NCI-H1436 treated with DMSO at 0.1 percent for 48 hours (cell line): ENCODE results near the gene CRAMP1.
"Not testable (repeated sequence)": the region's sequence is repeated elsewhere in the genome, so short reads cannot be mapped to it uniquely, and the experiment has no call there.

Source experiments
- DNase-seq: peaks from one replicate; lab custom pipeline; 2025; lab: John Stamatoyannopoulos, UW

Gene CRAMP1

GRCh38 chr16:1710811-1711507 is 98.8 kb downstream of the CRAMP1 start:
- no peak for DNase-seq

DNA sequence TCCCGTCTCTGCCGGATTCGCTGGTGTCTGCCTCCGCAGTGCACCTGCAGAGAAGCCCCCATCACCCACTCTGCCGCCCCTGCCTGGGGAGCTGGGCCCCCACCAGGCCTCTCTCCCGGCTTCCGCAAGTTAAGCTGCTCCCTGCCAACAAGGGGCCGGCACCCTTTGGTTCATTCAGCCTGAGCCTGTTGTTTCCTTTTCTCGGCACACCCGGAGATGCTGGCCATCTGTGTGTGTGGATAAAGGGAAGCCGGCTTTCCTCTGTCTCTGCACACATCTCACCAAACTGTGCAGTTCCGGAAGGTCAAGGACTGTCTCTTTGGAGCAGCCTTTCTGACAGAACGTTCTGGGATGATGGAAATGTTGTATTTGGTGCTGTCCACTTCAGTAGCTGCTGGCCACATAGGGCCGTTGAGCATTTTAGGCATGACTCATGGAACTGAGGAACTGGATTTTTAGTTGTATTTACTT is 100.7 kb downstream of the CRAMP1 start:
- DNase-seq, result no peak

DNA sequence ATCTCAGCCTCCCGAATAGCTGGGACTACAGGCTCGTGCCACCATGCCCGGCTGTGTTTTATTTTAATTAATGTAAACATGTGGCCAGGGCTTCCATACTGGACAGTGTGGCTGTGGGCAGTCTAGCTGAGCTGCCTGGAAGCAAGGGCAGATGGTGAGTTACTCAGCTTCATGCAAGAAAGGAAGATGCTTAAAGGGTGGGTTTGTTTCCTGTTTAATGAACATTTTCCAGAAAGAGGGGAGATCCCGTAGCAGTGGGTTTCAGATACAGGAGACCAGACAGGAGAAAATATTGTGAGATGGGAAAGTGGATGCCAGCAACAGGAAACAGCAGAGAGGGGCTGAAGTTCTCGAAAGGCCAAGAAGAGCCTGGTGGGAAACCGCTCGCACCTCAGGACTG is 101.2 kb downstream of the CRAMP1 start:
- no peak for DNase-seq

- DNase-seq, result no peak
Observed at GRCh38 chr16:1713933-1714332, 101.8 kb downstream of the CRAMP1 start.

GRCh38 chr16:1715220-1715619 is 103.1 kb downstream of the CRAMP1 start:
- DNase-seq, result no peak

- DNase-seq, result not testable (repeated sequence)
Observed at GRCh38 chr16:1718236-1718635, 106.1 kb downstream of the CRAMP1 start.

- DNase-seq, result not testable (repeated sequence)
Observed at GRCh38 chr16:1719559-1720229, 107.5 kb downstream of the CRAMP1 start.

DNA sequence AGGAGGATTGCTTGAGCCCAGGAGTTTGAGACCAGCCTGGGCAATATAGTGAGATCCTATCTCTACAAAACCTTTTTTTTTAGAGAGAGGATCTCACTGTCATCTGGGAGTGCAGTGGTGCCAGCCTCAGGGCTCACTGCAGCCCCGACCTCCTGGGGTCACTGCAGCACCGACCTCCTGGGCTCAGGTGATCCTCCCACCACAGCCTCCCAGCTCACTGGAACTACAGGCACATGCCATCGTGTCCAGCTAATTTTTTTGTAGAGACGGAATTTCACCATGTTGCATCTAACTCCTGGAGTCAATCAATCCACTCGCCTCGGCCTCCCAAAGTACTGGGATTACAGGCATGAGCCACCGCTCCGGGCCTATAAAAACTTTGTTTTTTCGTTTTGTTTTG is 109.2 kb downstream of the CRAMP1 start:
- DNase-seq, result no peak

DNA sequence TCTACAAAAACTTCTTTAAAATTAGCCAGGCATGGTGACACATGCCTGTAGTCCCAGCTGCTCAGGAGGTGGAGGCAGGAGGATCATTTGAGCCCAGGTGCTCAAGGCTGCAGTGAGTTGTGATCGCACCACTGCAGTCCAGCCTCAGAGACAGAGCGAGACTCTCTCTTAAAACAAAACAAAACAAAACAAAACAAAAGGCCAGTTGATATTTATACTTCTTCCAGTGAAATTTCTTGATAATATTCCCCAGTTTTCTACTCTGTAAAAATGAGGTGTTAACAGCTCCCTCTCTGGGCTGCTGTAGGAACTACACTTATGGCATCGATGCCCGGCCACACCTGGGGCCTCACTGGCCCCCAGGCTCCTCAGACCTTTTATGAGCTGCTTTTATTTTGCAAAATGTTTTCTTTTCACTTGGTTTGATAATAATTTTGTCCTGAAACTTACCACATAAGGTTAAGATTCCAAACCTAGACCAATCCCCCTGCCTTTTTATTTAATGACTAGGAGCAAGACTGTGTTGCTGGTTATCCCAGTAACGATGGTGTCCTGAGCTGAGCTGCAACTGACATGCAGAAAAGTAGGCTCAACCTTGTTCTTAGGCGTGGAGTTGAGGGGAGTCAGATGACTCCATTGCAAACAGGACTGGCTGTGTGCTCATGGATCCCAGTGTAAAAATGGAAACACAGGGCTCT is 111.4 kb downstream of the CRAMP1 start:
- no peak for DNase-seq

DNA sequence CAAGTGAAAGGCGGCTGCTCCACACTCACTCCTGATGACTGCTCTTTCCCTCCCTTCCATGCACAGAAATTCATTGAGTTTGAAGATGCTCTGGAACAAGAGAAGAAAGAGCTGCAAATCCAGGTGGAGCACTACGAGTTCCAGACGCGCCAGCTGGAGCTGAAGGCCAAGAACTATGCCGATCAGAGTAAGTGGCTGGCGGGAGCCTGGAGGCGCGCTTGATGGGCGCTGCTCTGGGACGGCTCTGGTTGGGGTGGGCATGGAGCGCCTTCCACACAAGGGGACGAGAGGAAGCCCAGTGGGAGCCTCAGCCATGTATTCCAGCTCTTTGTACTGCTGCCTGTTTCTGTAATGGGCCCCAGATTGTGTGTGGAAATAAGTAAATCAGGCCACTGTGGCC is 112.3 kb downstream of the CRAMP1 start:
- no peak for DNase-seq

GRCh38 chr16:1726661-1727502 is 114.7 kb downstream of the CRAMP1 start:
- no peak for DNase-seq
